OCI-LY7 (cell line): ENCODE data around the gene KREMEN2.
"Not testable (repeated sequence)": the region's sequence is repeated elsewhere in the genome, so short reads cannot be mapped to it uniquely, and the experiment has no call there.

Source experiments
- CTCF ChIP-seq: fragments of 200-600 bp; sonication (generic); conservative IDR thresholded peaks from 2 replicates; pipeline ENCODE4 v1.5.1; 2014; ENCODE audit warnings: mild to moderate bottlenecking, antibody characterized with exemption, low read length, moderate library complexity, mixed read lengths
- EZH2phosphoT487 ChIP-seq: fragments of 200-600 bp; sonication (generic); IDR thresholded peaks from 2 replicates; pipeline ENCODE4 v1.6.1; 2018; ENCODE audit warnings: low read depth, borderline replicate concordance, mild to moderate bottlenecking, mixed run types, antibody characterized with exemption, low read length, moderate library complexity, mixed read lengths

DNA sequence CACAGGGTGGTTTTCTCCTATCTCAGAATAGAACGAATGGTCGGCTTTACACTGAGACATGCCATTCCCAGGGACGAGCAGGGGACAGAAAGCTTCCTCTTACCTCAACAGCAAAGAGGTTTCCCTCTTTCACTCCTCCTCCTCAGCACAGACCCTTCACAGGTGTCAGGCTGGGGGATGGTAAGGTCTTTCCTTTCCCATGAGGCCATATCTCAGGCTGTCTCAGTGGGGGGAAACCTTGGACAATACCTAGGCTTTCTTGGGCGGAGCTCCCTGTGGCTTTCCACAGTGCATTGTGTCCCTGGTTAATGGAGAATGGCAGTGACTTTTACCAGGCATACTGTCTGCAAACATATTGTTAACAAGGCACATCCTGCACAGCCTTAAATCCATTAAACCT lies 35.9 kb upstream of the KREMEN2 start:
- TF ChIP-seq CTCF, EZH2phosphoT487: not testable (repeated sequence)
